Dendritic cell treated with granulocyte-macrophage colony-stimulating factor and Interleukin-4, amounts not matched to agents 40 ng/mL and 50 ng/mL, for 4 days (primary cell): ENCODE data around the gene LMNB1.

Source experiments
- H3K27ac Mint-ChIP-seq: one replicate; pipeline ENCODE4 v1.8.0; 2022; ENCODE audit warnings: mild to moderate bottlenecking, mixed read lengths
- H3K27me3 Mint-ChIP-seq: one replicate; pipeline ENCODE4 v1.8.0; 2022; ENCODE audit warnings: mild to moderate bottlenecking, mixed read lengths
- H3K36me3 Mint-ChIP-seq: one replicate; pipeline ENCODE4 v1.8.0; 2022; ENCODE audit warnings: low read depth, mixed read lengths
- H3K4me1 Mint-ChIP-seq: one replicate; pipeline ENCODE4 v1.8.0; 2022; ENCODE audit warnings: low read depth, mixed read lengths
- H3K4me3 Mint-ChIP-seq: one replicate; pipeline ENCODE4 v1.8.0; 2022; ENCODE audit warnings: mild to moderate bottlenecking, moderate library complexity, mixed read lengths
- H3K9me3 Mint-ChIP-seq: one replicate; pipeline ENCODE4 v1.8.0; 2022; ENCODE audit warnings: mixed read lengths
- intact Hi-C: fragments of 100-400 bp; cut with micrococcal nuclease; formaldehyde crosslinking; loops from one replicate; pipeline ENCODE4 v1.15.0; 2022

Gene LMNB1

GRCh38 chr5:126864042-126864688 is 87.2 kb downstream of the LMNB1 start:
- no peak overlapping the region for H3K27ac Mint-ChIP-seq

GRCh38 chr5:126865299-126865698 is 88.4 kb downstream of the LMNB1 start:
- Mint-ChIP-seq H3K4me3 (no peak overlapping the region), H3K27me3 (peaks cover 10% of the 10 kb centered on the region), H3K9me3 (no peaks in the 10 kb centered on the region), H3K4me1 (peaks cover 11% of the 10 kb centered on the region), H3K27ac (no peak overlapping the region), H3K36me3 (no peaks in the 10 kb centered on the region)
- intact Hi-C loops, result no loop called here

More at GRCh38 chr5:126864042-126864688, 87.2 kb downstream of the LMNB1 start:
- Mint-ChIP-seq H3K27me3 (peaks cover 7% of the 10 kb centered on the region), H3K4me1 (peaks cover 7% of the 10 kb centered on the region), H3K9me3 (no peaks in the 10 kb centered on the region), H3K36me3 (no peaks in the 10 kb centered on the region), H3K4me3 (no peak overlapping the region)
- intact Hi-C loops, result no loop called here

GRCh38 chr5:126866851-126867636 is 90.1 kb downstream of the LMNB1 start:
- no peak overlapping the region for H3K27ac Mint-ChIP-seq
- no peak overlapping the region for H3K4me3 Mint-ChIP-seq
- H3K9me3 Mint-ChIP-seq, result no peaks in the 10 kb centered on the region
- peaks cover 19% of the 10 kb centered on the region for H3K4me1 Mint-ChIP-seq
- no peaks in the 10 kb centered on the region for H3K36me3 Mint-ChIP-seq
- intact Hi-C loops, result no loop called here
- H3K27me3 Mint-ChIP-seq, result peaks cover 10% of the 10 kb centered on the region

GRCh38 chr5:126868338-126869004 is 91.5 kb downstream of the LMNB1 start:
- Mint-ChIP-seq H3K4me1 (peaks cover 19% of the 10 kb centered on the region), H3K27me3 (peaks cover 10% of the 10 kb centered on the region), H3K9me3 (no peaks in the 10 kb centered on the region), H3K27ac (no peak overlapping the region), H3K4me3 (no peak overlapping the region), H3K36me3 (no peaks in the 10 kb centered on the region)
- intact Hi-C loops, result no loop called here

GRCh38 chr5:126869005-126869451 is 92.1 kb downstream of the LMNB1 start:
- intact Hi-C loops, result no loop called here
- peaks cover 19% of the 10 kb centered on the region for H3K4me1 Mint-ChIP-seq
- H3K27ac Mint-ChIP-seq, result no peak overlapping the region
- H3K4me3 Mint-ChIP-seq, result peak overlapping the region; percentile 51
- H3K27me3 Mint-ChIP-seq, result peaks cover 10% of the 10 kb centered on the region
- no peaks in the 10 kb centered on the region for H3K36me3 Mint-ChIP-seq
- no peaks in the 10 kb centered on the region for H3K9me3 Mint-ChIP-seq

GRCh38 chr5:126871441-126871840 is 94.5 kb downstream of the LMNB1 start:
- intact Hi-C loops, result no loop called here

GRCh38 chr5:126872561-126873354 is 95.8 kb downstream of the LMNB1 start:
- no peak overlapping the region for H3K27ac Mint-ChIP-seq
- H3K27me3 Mint-ChIP-seq, result peaks cover 10% of the 10 kb centered on the region
- H3K4me1 Mint-ChIP-seq, result peaks cover 26% of the 10 kb centered on the region

More at GRCh38 chr5:126871441-126871840, 94.5 kb downstream of the LMNB1 start:
- H3K36me3 Mint-ChIP-seq, result no peaks in the 10 kb centered on the region
- H3K27ac Mint-ChIP-seq, result no peak overlapping the region
- no peak overlapping the region for H3K4me3 Mint-ChIP-seq
- peaks cover 19% of the 10 kb centered on the region for H3K4me1 Mint-ChIP-seq
- H3K9me3 Mint-ChIP-seq, result no peaks in the 10 kb centered on the region
- peaks cover 10% of the 10 kb centered on the region for H3K27me3 Mint-ChIP-seq

GRCh38 chr5:126875303-126875785 is 98.4 kb downstream of the LMNB1 start:
- H3K27me3 Mint-ChIP-seq, result no peaks in the 10 kb centered on the region
- no peak overlapping the region for H3K4me3 Mint-ChIP-seq
- no peaks in the 10 kb centered on the region for H3K9me3 Mint-ChIP-seq
- intact Hi-C loops, result no loop called here
- H3K27ac Mint-ChIP-seq, result no peak overlapping the region
- peaks cover 15% of the 10 kb centered on the region for H3K4me1 Mint-ChIP-seq
- H3K36me3 Mint-ChIP-seq, result no peaks in the 10 kb centered on the region

More at GRCh38 chr5:126872561-126873354, 95.8 kb downstream of the LMNB1 start:
- no peak overlapping the region for H3K4me3 Mint-ChIP-seq
- no peaks in the 10 kb centered on the region for H3K36me3 Mint-ChIP-seq
- intact Hi-C loops, result no loop called here
- H3K9me3 Mint-ChIP-seq, result no peaks in the 10 kb centered on the region

GRCh38 chr5:126877602-126878001 is 100.7 kb downstream of the LMNB1 start:
- H3K36me3 Mint-ChIP-seq, result no peaks in the 10 kb centered on the region
- H3K4me3 Mint-ChIP-seq, result no peak overlapping the region
- intact Hi-C loops, result no loop called here
- peaks cover 7% of the 10 kb centered on the region for H3K4me1 Mint-ChIP-seq
- no peaks in the 10 kb centered on the region for H3K9me3 Mint-ChIP-seq
- no peak overlapping the region for H3K27ac Mint-ChIP-seq
- no peaks in the 10 kb centered on the region for H3K27me3 Mint-ChIP-seq

- H3K27me3 Mint-ChIP-seq, result no peaks in the 10 kb centered on the region
- intact Hi-C loops, result no loop called here
- H3K36me3 Mint-ChIP-seq, result no peaks in the 10 kb centered on the region
- no peak overlapping the region for H3K4me3 Mint-ChIP-seq
- H3K4me1 Mint-ChIP-seq, result peaks cover 7% of the 10 kb centered on the region
- H3K9me3 Mint-ChIP-seq, result no peaks in the 10 kb centered on the region
- no peak overlapping the region for H3K27ac Mint-ChIP-seq
Measured at GRCh38 chr5:126878085-126878484, 101.1 kb downstream of the LMNB1 start.

GRCh38 chr5:126878634-126879033 is 101.7 kb downstream of the LMNB1 start:
- Mint-ChIP-seq H3K9me3 (no peaks in the 10 kb centered on the region), H3K4me3 (no peak overlapping the region), H3K27ac (no peak overlapping the region), H3K27me3 (no peaks in the 10 kb centered on the region), H3K4me1 (peaks cover 7% of the 10 kb centered on the region), H3K36me3 (no peaks in the 10 kb centered on the region)
- intact Hi-C loops, result no loop called here

GRCh38 chr5:126881821-126882600 is 105.1 kb downstream of the LMNB1 start:
- H3K9me3 Mint-ChIP-seq, result no peaks in the 10 kb centered on the region

More at GRCh38 chr5:126881821-126882600, 105.1 kb downstream of the LMNB1 start:
- Mint-ChIP-seq H3K27ac (no peak overlapping the region), H3K4me3 (no peak overlapping the region), H3K36me3 (no peaks in the 10 kb centered on the region), H3K27me3 (no peaks in the 10 kb centered on the region), H3K4me1 (peaks cover 4% of the 10 kb centered on the region)
- intact Hi-C loops, result no loop called here
